ENCODE measurements around the gene PCYOX1L. TPM values are rescaled to one million over a fixed set of nuclear protein-coding genes. Genes with fewer than 3 reads are reported as not detected.

Gene PCYOX1L, protein sequence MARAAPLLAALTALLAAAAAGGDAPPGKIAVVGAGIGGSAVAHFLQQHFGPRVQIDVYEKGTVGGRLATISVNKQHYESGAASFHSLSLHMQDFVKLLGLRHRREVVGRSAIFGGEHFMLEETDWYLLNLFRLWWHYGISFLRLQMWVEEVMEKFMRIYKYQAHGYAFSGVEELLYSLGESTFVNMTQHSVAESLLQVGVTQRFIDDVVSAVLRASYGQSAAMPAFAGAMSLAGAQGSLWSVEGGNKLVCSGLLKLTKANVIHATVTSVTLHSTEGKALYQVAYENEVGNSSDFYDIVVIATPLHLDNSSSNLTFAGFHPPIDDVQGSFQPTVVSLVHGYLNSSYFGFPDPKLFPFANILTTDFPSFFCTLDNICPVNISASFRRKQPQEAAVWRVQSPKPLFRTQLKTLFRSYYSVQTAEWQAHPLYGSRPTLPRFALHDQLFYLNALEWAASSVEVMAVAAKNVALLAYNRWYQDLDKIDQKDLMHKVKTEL
- total RNA-seq, result 1 to 10 TPM; 3.1 to 5.9 (median 4.2) TPM
- long read RNA-seq, donor 1, transcript PCYOX1L-201 (6 exons, 2,546 nt), result major isoform, 9 of 10 reads
- long read RNA-seq, donor 1, partial matches to known transcripts, result 1 of 10 reads
- long read RNA-seq, donor 1, other reads (novel, unspliced or antisense), result 0 of 10 reads
- long read RNA-seq, donor 2, partial matches to known transcripts, result 1 of 4 reads
- long read RNA-seq, donor 2, other reads (novel, unspliced or antisense), result 1 of 4 reads

DNA sequence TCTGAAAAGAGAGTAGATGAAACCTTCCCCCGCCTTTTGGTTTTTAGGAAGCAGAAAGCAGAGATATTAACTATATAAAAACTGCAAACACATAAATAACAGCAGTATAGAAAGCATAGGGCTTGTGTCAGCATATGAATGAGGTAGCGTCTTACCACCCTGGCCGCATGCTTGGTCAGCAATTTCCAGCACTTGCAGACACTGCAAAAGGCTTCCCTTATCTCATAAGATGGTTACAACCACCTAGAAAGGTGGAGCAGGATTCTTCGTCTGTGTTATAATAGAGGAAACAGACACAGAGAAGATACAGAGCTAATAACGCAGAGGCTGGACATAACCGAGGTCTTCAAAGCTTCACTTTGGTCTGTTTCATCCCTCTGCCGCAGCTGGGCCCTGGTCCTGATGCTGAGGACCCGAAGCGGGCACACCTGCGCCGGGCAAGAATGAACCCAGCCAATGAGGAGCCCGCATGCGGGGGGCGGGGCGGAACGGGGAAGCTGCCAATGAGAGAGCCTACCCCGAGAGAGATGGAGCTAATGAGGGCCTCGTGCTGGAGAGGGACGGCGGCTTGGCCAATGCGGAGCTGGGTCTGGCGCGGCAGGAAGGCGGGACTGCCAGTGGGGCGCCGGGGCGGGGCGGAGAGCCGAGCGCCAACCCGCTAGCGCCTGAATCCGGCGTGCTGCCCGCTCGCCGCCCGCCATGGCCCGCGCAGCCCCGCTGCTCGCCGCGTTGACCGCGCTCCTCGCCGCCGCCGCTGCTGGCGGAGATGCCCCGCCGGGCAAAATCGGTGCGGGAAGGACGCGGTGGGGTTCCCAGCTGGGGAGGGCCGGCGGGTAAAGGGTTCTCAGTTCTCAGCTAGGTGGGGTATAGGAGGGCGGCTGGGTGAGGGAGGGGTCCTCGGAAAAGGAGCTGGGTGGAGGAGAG, at the start of gene PCYOX1L:
Gene PCYOX1L (plus strand): TSS at position 677 of the 924 bp plus-strand sequence. CDS start 23 bp downstream, at position 700.
- intact Hi-C loops (cut with DNase I, micrococcal nuclease), result no loop called here
- Histone ChIP-seq H3K9me3 (no peaks in the 10 kb centered on the region), H3K4me1 (ENCODE audit: low read depth) (peaks cover 11% of the 10 kb centered on the region), H3K36me3 (ENCODE audit: low read depth) (no peaks in the 10 kb centered on the region), H3K4me3 (peak within 1 kb of the TSS; percentile 37)
- TF ChIP-seq, protein P1, sequence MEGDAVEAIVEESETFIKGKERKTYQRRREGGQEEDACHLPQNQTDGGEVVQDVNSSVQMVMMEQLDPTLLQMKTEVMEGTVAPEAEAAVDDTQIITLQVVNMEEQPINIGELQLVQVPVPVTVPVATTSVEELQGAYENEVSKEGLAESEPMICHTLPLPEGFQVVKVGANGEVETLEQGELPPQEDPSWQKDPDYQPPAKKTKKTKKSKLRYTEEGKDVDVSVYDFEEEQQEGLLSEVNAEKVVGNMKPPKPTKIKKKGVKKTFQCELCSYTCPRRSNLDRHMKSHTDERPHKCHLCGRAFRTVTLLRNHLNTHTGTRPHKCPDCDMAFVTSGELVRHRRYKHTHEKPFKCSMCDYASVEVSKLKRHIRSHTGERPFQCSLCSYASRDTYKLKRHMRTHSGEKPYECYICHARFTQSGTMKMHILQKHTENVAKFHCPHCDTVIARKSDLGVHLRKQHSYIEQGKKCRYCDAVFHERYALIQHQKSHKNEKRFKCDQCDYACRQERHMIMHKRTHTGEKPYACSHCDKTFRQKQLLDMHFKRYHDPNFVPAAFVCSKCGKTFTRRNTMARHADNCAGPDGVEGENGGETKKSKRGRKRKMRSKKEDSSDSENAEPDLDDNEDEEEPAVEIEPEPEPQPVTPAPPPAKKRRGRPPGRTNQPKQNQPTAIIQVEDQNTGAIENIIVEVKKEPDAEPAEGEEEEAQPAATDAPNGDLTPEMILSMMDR (IDR thresholded peaks at IDR 0.05), result no peak
- DNase-seq, result peak; percentile 95 to 98 (median 96)
- ATAC-seq, result peak; percentile 99

DNA sequence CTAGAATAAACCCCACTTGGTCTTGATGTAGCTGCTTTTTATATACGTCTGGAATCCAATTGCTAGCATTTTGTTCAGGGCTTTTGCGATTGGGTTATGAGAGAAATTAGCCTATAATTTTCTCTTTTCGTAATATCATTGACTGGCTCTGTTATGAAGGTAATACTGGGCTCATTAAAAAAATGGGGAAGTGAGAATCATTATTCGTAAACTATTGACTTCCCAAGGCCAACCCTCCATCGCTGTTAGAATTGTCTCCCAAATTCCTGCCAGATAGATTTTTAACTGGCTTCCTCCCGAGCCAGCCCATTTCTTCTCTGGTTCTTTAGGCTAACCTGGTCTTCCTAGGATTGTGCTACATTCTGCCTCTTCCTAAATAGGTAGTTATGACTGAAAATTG, 48.5 kb upstream of the PCYOX1L start:
- Histone ChIP-seq H3K9me3 (no peaks in the 10 kb centered on the region), H3K4me3 (no peak overlapping the region), H3K36me3 (ENCODE audit: low read depth) (no peaks in the 10 kb centered on the region), H3K4me1 (ENCODE audit: low read depth) (no peaks in the 10 kb centered on the region)
- DNase-seq (no peak), ATAC-seq (no peak)
- TF ChIP-seq, protein P1 (IDR thresholded peaks at IDR 0.05), result no peak
- intact Hi-C loops (cut with DNase I, micrococcal nuclease), result no loop called here

DNA sequence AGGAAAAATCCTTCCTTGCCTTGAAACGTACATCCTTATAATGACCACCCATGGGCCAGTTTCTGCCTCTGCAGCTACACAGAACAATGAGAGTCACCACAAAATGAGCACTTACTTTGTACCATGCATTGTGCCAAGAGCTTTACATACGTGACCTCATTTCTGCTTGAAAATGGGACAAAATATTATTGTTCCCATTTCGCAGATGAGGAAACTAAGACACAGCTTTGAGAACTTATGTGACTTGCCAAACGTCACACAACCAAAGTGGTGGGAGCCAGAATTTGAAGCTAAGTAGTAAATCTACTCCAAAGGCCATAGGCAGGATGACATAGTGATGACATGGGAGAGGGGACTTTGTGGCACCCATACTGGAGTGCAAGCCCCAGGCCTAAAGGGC, 47.4 kb upstream of the PCYOX1L start:
- no peak for ATAC-seq
- intact Hi-C loops (cut with DNase I, micrococcal nuclease), result loop anchor here in 1 of 2 donors (10.0 kb wide), 1 partner anchor 124 kb away; no protein-coding TSS in a partner anchor
- H3K9me3 ChIP-seq, result no peaks in the 10 kb centered on the region
- H3K36me3 ChIP-seq (ENCODE audit: low read depth), result no peaks in the 10 kb centered on the region
- H3K4me3 ChIP-seq, result no peak overlapping the region
- no peaks in the 10 kb centered on the region for H3K4me1 ChIP-seq (ENCODE audit: low read depth)
- TF ChIP-seq, protein P1 (IDR thresholded peaks at IDR 0.05), result no peak
- no peak for DNase-seq

DNA sequence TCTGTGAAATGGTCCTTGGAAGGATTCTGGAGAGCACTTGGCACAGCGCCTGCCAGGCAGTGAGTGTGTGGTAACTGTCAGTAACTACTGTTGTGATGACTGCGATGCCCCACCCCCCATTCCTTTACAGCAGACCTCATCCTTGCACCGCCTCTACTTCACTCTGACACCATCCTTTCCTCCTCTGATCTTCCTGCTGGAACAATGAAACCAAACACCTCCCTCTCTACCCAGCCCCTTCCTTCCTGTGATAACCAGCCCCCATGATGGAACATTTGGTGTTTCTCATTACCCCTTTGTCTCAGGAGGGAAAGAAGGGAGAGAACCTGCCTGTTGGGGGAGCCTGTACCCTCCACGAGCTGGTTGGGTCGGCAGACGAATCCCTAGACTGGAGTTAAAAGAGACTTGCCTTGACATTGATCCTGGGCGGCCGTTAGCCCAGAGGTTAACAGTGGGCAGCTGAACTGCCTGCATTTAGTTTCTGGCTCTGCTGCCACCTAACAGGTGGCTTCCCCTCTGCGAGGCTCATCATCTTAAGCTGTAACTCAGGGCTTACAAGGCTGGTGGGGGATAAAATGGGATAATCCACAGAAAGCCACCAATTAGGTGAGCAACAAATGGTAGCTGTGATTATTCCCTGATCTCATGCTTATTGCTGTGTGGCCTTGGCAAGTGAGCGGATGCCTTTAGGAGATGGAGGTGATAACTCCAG, 46.7 kb upstream of the PCYOX1L start:
- DNase-seq (no peak), ATAC-seq (no peak)
- H3K4me3 ChIP-seq, result no peak overlapping the region
- no peaks in the 10 kb centered on the region for H3K4me1 ChIP-seq (ENCODE audit: low read depth)
- no peaks in the 10 kb centered on the region for H3K9me3 ChIP-seq
- TF ChIP-seq, protein P1 (IDR thresholded peaks at IDR 0.05), result no peak
- H3K36me3 ChIP-seq (ENCODE audit: low read depth), result no peaks in the 10 kb centered on the region
- intact Hi-C loops (cut with DNase I, micrococcal nuclease), result loop anchor here in 1 of 2 donors (10.0 kb wide), 1 partner anchor 124 kb away; no protein-coding TSS in a partner anchor

Measured in mucosa of descending colon (tissue), 3 donors.